ENCODE data around the gene RXRA. TPM values are rescaled to one million over a fixed set of nuclear protein-coding genes. Genes with fewer than 3 reads are reported as not detected.

Gene RXRA
- total and polyA plus RNA-seq, 4 donors: 41.5 to 116 (median 74.1) TPM

DNA sequence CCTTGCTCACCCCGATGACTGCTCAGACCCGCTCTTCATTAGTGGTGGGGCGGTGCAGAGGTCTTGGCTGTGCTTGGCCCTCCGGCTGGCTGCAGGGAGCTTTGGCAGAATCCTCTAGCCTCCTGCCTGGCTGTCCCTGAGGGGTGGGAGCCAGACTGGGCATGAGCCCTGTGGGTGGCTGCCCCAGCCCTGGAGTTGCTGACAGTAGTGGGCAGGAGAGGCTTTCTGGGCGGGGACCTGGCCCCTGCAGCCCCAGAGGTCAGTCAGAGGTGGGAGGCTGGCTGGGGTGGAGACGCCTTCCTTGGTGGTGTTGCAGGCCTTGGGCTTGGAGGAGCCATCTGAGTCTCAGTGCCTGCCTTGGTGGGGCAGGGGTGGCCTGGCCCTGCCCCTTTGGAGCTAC lies 146.0 kb downstream of the RXRA start:
- H3K27me3 ChIP-seq (ENCODE audit: control insufficient read depth in 4 of 4, insufficient read depth in 4 of 4, low read length in 3 of 4): no peaks in the 10 kb centered on the region
- no peak for DNase-seq (ENCODE audit: low spot score)
- no peaks in the 10 kb centered on the region for H3K9me3 ChIP-seq (ENCODE audit: control insufficient read depth in 4 of 4, low read length in 3 of 4)
- no peak overlapping the region for H3K27ac ChIP-seq (ENCODE audit: low read depth in 1 of 2, low read length in 2 of 2)
- H3K36me3 ChIP-seq (ENCODE audit: control insufficient read depth in 4 of 4, insufficient read depth in 3 of 4, low read depth in 1 of 4, low read length in 3 of 4): no peaks in the 10 kb centered on the region
- 97% methylated on average over 6 of the region's 6 CpGs for WGBS
- peaks cover 0 to 3% (median 1%) of the 10 kb centered on the region in 4 donors for H3K4me1 ChIP-seq (ENCODE audit: control insufficient read depth in 4 of 4, insufficient read depth in 4 of 4, low read length in 3 of 4)
- H3K9ac ChIP-seq (ENCODE audit: low read depth in 1 of 2, low read length in 2 of 2): no peak overlapping the region
- no peak for TF ChIP-seq FOXA2 (IDR thresholded peaks at IDR 0.05)
- H3K4me3 ChIP-seq (ENCODE audit: low read depth in 1 of 3, low read length in 3 of 3): no peak overlapping the region

GRCh38 chr9:134473141-134474054 lies 147.1 kb downstream of the RXRA start:
- no peak for DNase-seq (ENCODE audit: low spot score)
- H3K36me3 ChIP-seq (ENCODE audit: control insufficient read depth in 4 of 4, insufficient read depth in 3 of 4, low read depth in 1 of 4, low read length in 3 of 4): no peaks in the 10 kb centered on the region
- H3K9me3 ChIP-seq (ENCODE audit: control insufficient read depth in 4 of 4, low read length in 3 of 4): no peaks in the 10 kb centered on the region
- TF ChIP-seq NR2F2 (IDR thresholded peaks at IDR 0.05) (no peak), GABPA (IDR thresholded peaks at IDR 0.05 in 1 of 2, conservative IDR thresholded peaks at IDR 0.05 in 1 of 2) (no peak)
- TF ChIP-seq, protein P1, sequence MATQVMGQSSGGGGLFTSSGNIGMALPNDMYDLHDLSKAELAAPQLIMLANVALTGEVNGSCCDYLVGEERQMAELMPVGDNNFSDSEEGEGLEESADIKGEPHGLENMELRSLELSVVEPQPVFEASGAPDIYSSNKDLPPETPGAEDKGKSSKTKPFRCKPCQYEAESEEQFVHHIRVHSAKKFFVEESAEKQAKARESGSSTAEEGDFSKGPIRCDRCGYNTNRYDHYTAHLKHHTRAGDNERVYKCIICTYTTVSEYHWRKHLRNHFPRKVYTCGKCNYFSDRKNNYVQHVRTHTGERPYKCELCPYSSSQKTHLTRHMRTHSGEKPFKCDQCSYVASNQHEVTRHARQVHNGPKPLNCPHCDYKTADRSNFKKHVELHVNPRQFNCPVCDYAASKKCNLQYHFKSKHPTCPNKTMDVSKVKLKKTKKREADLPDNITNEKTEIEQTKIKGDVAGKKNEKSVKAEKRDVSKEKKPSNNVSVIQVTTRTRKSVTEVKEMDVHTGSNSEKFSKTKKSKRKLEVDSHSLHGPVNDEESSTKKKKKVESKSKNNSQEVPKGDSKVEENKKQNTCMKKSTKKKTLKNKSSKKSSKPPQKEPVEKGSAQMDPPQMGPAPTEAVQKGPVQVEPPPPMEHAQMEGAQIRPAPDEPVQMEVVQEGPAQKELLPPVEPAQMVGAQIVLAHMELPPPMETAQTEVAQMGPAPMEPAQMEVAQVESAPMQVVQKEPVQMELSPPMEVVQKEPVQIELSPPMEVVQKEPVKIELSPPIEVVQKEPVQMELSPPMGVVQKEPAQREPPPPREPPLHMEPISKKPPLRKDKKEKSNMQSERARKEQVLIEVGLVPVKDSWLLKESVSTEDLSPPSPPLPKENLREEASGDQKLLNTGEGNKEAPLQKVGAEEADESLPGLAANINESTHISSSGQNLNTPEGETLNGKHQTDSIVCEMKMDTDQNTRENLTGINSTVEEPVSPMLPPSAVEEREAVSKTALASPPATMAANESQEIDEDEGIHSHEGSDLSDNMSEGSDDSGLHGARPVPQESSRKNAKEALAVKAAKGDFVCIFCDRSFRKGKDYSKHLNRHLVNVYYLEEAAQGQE (IDR thresholded peaks at IDR 0.05): no peak
- TF ChIP-seq, protein P2, sequence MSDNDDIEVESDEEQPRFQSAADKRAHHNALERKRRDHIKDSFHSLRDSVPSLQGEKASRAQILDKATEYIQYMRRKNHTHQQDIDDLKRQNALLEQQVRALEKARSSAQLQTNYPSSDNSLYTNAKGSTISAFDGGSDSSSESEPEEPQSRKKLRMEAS (IDR thresholded peaks at IDR 0.05): no peak
- H3K27me3 ChIP-seq (ENCODE audit: control insufficient read depth in 4 of 4, insufficient read depth in 4 of 4, low read length in 3 of 4): no peaks in the 10 kb centered on the region
- peaks cover 0 to 3% (median 1%) of the 10 kb centered on the region in 4 donors for H3K4me1 ChIP-seq (ENCODE audit: control insufficient read depth in 4 of 4, insufficient read depth in 4 of 4, low read length in 3 of 4)
- peak overlapping the region; percentile 13 to 37 for H3K27ac ChIP-seq (ENCODE audit: low read depth in 1 of 2, low read length in 2 of 2)
- no peak overlapping the region for H3K4me3 ChIP-seq (ENCODE audit: low read depth in 1 of 3, low read length in 3 of 3)
- WGBS: 75% methylated on average over 26 of the region's 26 CpGs
- no peak overlapping the region for H3K9ac ChIP-seq (ENCODE audit: low read depth in 1 of 2, low read length in 2 of 2)

DNA sequence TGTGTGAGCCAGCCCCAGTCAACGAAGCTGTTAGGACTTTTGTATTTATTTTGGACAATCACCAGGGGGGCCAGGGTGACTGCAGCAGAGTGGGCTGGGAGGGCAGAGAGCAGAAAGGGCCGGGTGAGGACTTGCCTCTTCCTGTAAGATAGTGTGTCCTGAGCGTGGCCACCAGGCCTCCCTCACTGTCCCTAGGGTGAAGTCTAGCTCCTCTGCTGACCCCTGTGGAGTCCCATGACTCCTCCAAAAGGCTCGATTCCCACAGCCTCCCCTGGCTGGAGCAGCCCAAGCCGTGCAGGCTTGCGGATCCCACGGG lies 147.8 kb downstream of the RXRA start:
- peaks cover 0 to 3% (median 1%) of the 10 kb centered on the region in 4 donors for H3K4me1 ChIP-seq (ENCODE audit: control insufficient read depth in 4 of 4, insufficient read depth in 4 of 4, low read length in 3 of 4)
- 49% methylated on average over 7 of the region's 7 CpGs for whole genome bisulfite sequencing
- no peaks in the 10 kb centered on the region for H3K9me3 ChIP-seq (ENCODE audit: control insufficient read depth in 4 of 4, low read length in 3 of 4)
- H3K4me3 ChIP-seq (ENCODE audit: low read depth in 1 of 3, low read length in 3 of 3): no peak overlapping the region
- no peak overlapping the region for H3K9ac ChIP-seq (ENCODE audit: low read depth in 1 of 2, low read length in 2 of 2)
- no peak for DNase-seq (ENCODE audit: low spot score)
- H3K27ac ChIP-seq (ENCODE audit: low read depth in 1 of 2, low read length in 2 of 2): peak overlapping the region in 1 of 2 donors; percentile 38
- H3K27me3 ChIP-seq (ENCODE audit: control insufficient read depth in 4 of 4, insufficient read depth in 4 of 4, low read length in 3 of 4): no peaks in the 10 kb centered on the region
- no peaks in the 10 kb centered on the region for H3K36me3 ChIP-seq (ENCODE audit: control insufficient read depth in 4 of 4, insufficient read depth in 3 of 4, low read depth in 1 of 4, low read length in 3 of 4)
- TF ChIP-seq HNF4A (conservative IDR thresholded peaks at IDR 0.05): no peak
- no peak for TF ChIP-seq JUND (IDR thresholded peaks at IDR 0.05)
- TF ChIP-seq, protein P1 (IDR thresholded peaks at IDR 0.05): no peak
- TF ChIP-seq ZBTB33 (IDR thresholded peaks at IDR 0.05): no peak
- TF ChIP-seq RXRA (IDR thresholded peaks at IDR 0.05): peak in 1 of 2 donors; percentile 18
- no peak for TF ChIP-seq RAD21 (IDR thresholded peaks at IDR 0.05)
- peak; percentile 81 for TF ChIP-seq NR2F2 (IDR thresholded peaks at IDR 0.05)
- no peak for TF ChIP-seq TAF1 (conservative IDR thresholded peaks at IDR 0.05)
- no peak for TF ChIP-seq FOXA2 (IDR thresholded peaks at IDR 0.05)
- TF ChIP-seq GABPA (IDR thresholded peaks at IDR 0.05 in 1 of 2, conservative IDR thresholded peaks at IDR 0.05 in 1 of 2): no peak
- TF ChIP-seq SP1 (IDR thresholded peaks at IDR 0.05): no peak
- TF ChIP-seq EGR1 (IDR thresholded peaks at IDR 0.05; ENCODE audit: low read depth in 2 of 2): no peak
- no peak for TF ChIP-seq CTCF (IDR thresholded peaks at IDR 0.05; ENCODE audit: low read depth, low read length, missing input control)
- no peak for TF ChIP-seq FOXA1 (IDR thresholded peaks at IDR 0.05)
